DMS153 treated with DMSO at 0.1 percent for 48 hours (cell line): ENCODE results near the gene RNF39.
"Not testable (repeated sequence)": the region's sequence is repeated elsewhere in the genome, so short reads cannot be mapped to it uniquely, and the experiment has no call there.

Experiments used
- DNase-seq: peaks from one replicate; lab custom pipeline; 2025; ENCODE audit not compliant: unreplicated experiment; lab: John Stamatoyannopoulos, UW

The RNF39 gene

GRCh38 chr6:30062471-30063178, 12.9 kb downstream of the RNF39 start:
- DNase-seq = no peak

- no peak for DNase-seq
Measured at GRCh38 chr6:30061858-30062458, 13.6 kb downstream of the RNF39 start.

GRCh38 chr6:30061092-30061857, 14.3 kb downstream of the RNF39 start, which contains the start of gene POLR1H:
TSS of gene POLR1H (plus strand) at chr6:30061265. CDS start at chr6:30061525, 260 bp downstream.
- DNase-seq = peak; percentile 92

- DNase-seq = no peak
Measured at GRCh38 chr6:30060606-30061091, 14.9 kb downstream of the RNF39 start.

GRCh38 chr6:30055513-30055912, 20.1 kb downstream of the RNF39 start:
- no peak for DNase-seq

- DNase-seq = no peak
Measured at GRCh38 chr6:30053682-30054081, 21.9 kb downstream of the RNF39 start.

- no peak for DNase-seq
Measured at GRCh38 chr6:30047220-30047619, 28.3 kb downstream of the RNF39 start.

GRCh38 chr6:30044630-30045029, 30.9 kb downstream of the RNF39 start:
- no peak for DNase-seq

GRCh38 chr6:30043744-30044143, 31.8 kb downstream of the RNF39 start:
- DNase-seq = no peak

GRCh38 chr6:30042914-30043313, 32.7 kb downstream of the RNF39 start:
- DNase-seq = no peak

- DNase-seq = no peak
Measured at GRCh38 chr6:30042476-30042875, 33.1 kb downstream of the RNF39 start.

GRCh38 chr6:30041821-30042220, 33.7 kb downstream of the RNF39 start:
- DNase-seq = no peak

- no peak for DNase-seq
Measured at GRCh38 chr6:30041221-30041620, 34.3 kb downstream of the RNF39 start.

- DNase-seq = no peak
Measured at GRCh38 chr6:30037182-30037788, 38.3 kb downstream of the RNF39 start.

GRCh38 chr6:30035784-30036183, 39.8 kb downstream of the RNF39 start:
- no peak for DNase-seq

GRCh38 chr6:30033440-30033839, 42.1 kb downstream of the RNF39 start:
- not testable (repeated sequence) for DNase-seq

GRCh38 chr6:30031381-30031780, 44.2 kb downstream of the RNF39 start:
- no peak for DNase-seq

- no peak for DNase-seq
Measured at GRCh38 chr6:30029588-30029987, 46.0 kb downstream of the RNF39 start.

- no peak for DNase-seq
Measured at GRCh38 chr6:30025186-30025585, 50.4 kb downstream of the RNF39 start.

GRCh38 chr6:30022712-30023111, 52.9 kb downstream of the RNF39 start:
- not testable (repeated sequence) for DNase-seq

- DNase-seq = no peak
Measured at GRCh38 chr6:30022189-30022588, 53.4 kb downstream of the RNF39 start.
